ENCODE data around the gene ERRFI1. TPM values are rescaled to one million over a fixed set of nuclear protein-coding genes. Genes with fewer than 3 reads are reported as not detected.

The ERRFI1 gene
- total RNA-seq, 3 donors from 2014 or later = 48.5 to 84.0 (median 50.2) TPM

- no peak for TF ChIP-seq CTCF (IDR thresholded peaks at IDR 0.05)
- Histone ChIP-seq H3K36me3 (ENCODE audit: low read depth) (peaks cover 5% of the 10 kb centered on the region), H3K9me3 (no peaks in the 10 kb centered on the region), H3K4me3 (no peak overlapping the region), H3K4me1 (ENCODE audit: low read depth) (no peaks in the 10 kb centered on the region)
- intact Hi-C loops (cut with DNase I, micrococcal nuclease) = loop anchor here (10.0 kb wide), 1 partner anchor 326 kb away; the partner anchor contains the start of gene SLC45A1 (in 2 of the 2)
- DNase-seq = no peak
- no peak for ATAC-seq
Measured at GRCh38 chr1:7988576-7988975, 37.5 kb downstream of the ERRFI1 start.

- peaks cover 5% of the 10 kb centered on the region for H3K36me3 ChIP-seq (ENCODE audit: low read depth)
- intact Hi-C loops (cut with DNase I, micrococcal nuclease) = loop anchor here (10.0 kb wide), 1 partner anchor 327 kb away; the partner anchor contains the start of gene SLC45A1 (in 2 of the 2)
- no peak overlapping the region for H3K4me3 ChIP-seq
- H3K9me3 ChIP-seq = no peaks in the 10 kb centered on the region
- ATAC-seq (no peak), DNase-seq (no peak)
- no peak for TF ChIP-seq CTCF (IDR thresholded peaks at IDR 0.05)
- no peaks in the 10 kb centered on the region for H3K4me1 ChIP-seq (ENCODE audit: low read depth)
Measured at GRCh38 chr1:7987528-7987927, 38.6 kb downstream of the ERRFI1 start.

GRCh38 chr1:7985851-7986612 lies 40.1 kb downstream of the ERRFI1 start:
- TF ChIP-seq CTCF (IDR thresholded peaks at IDR 0.05) = no peak
- H3K36me3 ChIP-seq (ENCODE audit: low read depth) = peaks cover 5% of the 10 kb centered on the region
- no peak overlapping the region for H3K4me3 ChIP-seq
- ATAC-seq (no peak), DNase-seq (no peak)
- H3K4me1 ChIP-seq (ENCODE audit: low read depth) = no peaks in the 10 kb centered on the region
- intact Hi-C loops (cut with DNase I, micrococcal nuclease) = loop anchor here (10.0 kb wide), 1 partner anchor 329 kb away; the partner anchor contains the start of gene SLC45A1 (in 2 of the 2)
- no peaks in the 10 kb centered on the region for H3K9me3 ChIP-seq

GRCh38 chr1:7984811-7985210 lies 41.3 kb downstream of the ERRFI1 start:
- intact Hi-C loops (cut with DNase I, micrococcal nuclease) = loop anchor here (10.0 kb wide), 1 partner anchor 330 kb away; the partner anchor contains the start of gene SLC45A1 (in 2 of the 2)
- no peak for TF ChIP-seq CTCF (IDR thresholded peaks at IDR 0.05)
- DNase-seq (no peak), ATAC-seq (no peak)
- no peaks in the 10 kb centered on the region for H3K9me3 ChIP-seq
- H3K36me3 ChIP-seq (ENCODE audit: low read depth) = peaks cover 5% of the 10 kb centered on the region
- no peak overlapping the region for H3K4me3 ChIP-seq
- no peaks in the 10 kb centered on the region for H3K4me1 ChIP-seq (ENCODE audit: low read depth)

GRCh38 chr1:7983086-7983778 lies 42.9 kb downstream of the ERRFI1 start:
- DNase-seq (no peak), ATAC-seq (no peak)
- intact Hi-C loops (cut with DNase I, micrococcal nuclease) = loop anchor here (10.0 kb wide), 1 partner anchor 332 kb away; the partner anchor contains the start of gene SLC45A1 (in 2 of the 2)
- Histone ChIP-seq H3K4me3 (no peak overlapping the region), H3K9me3 (no peaks in the 10 kb centered on the region), H3K4me1 (ENCODE audit: low read depth) (no peaks in the 10 kb centered on the region), H3K36me3 (ENCODE audit: low read depth) (peaks cover 7% of the 10 kb centered on the region)
- no peak for TF ChIP-seq CTCF (IDR thresholded peaks at IDR 0.05)

Measured in mucosa of descending colon (tissue), 3 donors.